ENCODE measurements around the gene DLG2. TPM values are rescaled to one million over a fixed set of nuclear protein-coding genes. Genes with fewer than 3 reads are reported as not detected.
A peak's percentile ranks its signal among the peaks of the same experiment; 100 is the strongest.

The DLG2 gene
- total RNA-seq, 1 experiment from 2014 or later: 1.8 TPM

DNA sequence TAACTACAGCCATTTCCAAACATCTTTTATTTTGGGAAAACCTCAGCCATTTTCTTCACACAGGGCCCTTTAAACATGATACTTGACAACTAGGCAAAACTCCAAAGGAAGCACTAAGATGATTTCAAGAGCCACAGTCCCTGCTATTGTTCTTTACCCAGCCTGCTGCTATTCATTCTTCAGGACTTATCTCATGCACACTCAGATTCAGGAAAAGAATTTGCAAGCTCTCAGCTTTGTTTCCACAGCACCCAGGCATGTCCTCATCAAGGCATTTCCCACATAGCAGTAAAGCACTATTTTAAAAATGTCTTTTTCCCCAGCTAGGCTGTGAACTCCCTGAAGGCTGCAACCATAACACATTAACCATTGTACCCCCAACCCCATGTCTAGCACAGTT is 1731.6 kb downstream of the DLG2 start:
- DNase-seq: peak; percentile 2
- no peak overlapping the region for H3K4me3 ChIP-seq (ENCODE audit: insufficient read depth, low read depth, low read length)
- H3K36me3 ChIP-seq (replicated peaks; ENCODE audit: control insufficient read depth, insufficient read depth, low read length): no peaks in the 10 kb centered on the region
- H3K27me3 ChIP-seq (ENCODE audit: control insufficient read depth, insufficient read depth, low read length): no peaks in the 10 kb centered on the region

DNA sequence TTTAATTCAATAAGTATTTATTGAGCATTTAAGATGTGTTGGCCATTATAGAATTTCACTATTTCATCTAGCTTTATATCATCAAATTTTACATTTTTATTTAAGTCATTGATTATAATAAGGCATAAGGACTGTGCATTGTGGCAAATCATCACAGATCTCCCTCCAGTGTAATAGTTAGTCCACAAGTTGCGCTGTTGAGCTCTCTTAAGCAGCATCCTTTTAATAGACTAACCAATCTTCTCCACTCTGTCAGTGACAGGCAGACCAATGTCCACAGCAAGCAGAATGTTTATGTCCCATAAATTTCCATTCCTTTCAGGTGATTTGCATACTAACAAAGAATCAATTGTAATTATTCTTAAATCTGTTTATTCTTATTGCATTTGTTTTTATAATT is 1745.7 kb downstream of the DLG2 start:
- no peak for DNase-seq
- Histone ChIP-seq H3K36me3 (replicated peaks; ENCODE audit: control insufficient read depth, insufficient read depth, low read length) (no peaks in the 10 kb centered on the region), H3K27me3 (ENCODE audit: control insufficient read depth, insufficient read depth, low read length) (no peaks in the 10 kb centered on the region), H3K4me3 (ENCODE audit: insufficient read depth, low read depth, low read length) (no peak overlapping the region)

DNA sequence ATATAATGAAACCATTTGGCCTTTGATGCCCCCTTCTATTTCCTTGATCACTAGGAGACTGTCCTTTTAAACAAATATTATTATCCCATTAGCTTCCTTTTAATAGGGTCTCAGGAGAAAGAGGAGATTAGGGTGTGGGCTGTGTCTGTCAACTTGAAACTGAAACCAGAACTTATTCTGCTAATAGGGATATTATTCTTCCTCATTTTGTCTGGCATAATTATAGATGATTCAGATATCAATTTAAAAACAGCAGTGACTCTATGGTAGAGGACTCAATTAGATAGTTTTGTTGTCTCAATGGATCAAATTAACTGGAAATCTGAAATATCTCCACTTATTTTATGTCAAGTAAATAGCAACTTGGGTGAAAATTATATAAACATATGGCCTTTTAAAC is 1756.1 kb downstream of the DLG2 start:
- Histone ChIP-seq H3K27me3 (ENCODE audit: control insufficient read depth, insufficient read depth, low read length) (no peaks in the 10 kb centered on the region), H3K36me3 (replicated peaks; ENCODE audit: control insufficient read depth, insufficient read depth, low read length) (no peaks in the 10 kb centered on the region), H3K4me3 (ENCODE audit: insufficient read depth, low read depth, low read length) (no peak overlapping the region)
- DNase-seq: no peak

DNA sequence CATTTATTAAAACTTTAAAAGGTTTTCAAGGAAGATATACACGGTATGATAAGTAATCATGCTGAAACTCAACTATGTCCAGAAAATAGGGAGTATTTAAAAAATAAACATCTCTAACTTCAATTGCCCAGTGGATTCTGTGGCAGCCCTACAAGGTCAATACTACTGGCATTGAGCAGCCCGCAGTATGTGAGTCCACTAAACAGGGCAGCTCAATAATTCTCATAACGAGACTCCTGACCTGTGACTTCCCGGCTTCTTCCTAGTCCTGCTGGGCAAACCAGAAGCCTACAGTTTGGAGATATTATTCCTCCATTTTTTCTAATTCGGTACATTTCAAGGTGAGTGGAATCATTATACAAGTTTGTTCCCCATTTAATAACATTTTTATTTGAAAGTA is 1760.5 kb downstream of the DLG2 start:
- Histone ChIP-seq H3K27me3 (ENCODE audit: control insufficient read depth, insufficient read depth, low read length) (no peaks in the 10 kb centered on the region), H3K4me3 (ENCODE audit: insufficient read depth, low read depth, low read length) (no peak overlapping the region), H3K36me3 (replicated peaks; ENCODE audit: control insufficient read depth, insufficient read depth, low read length) (no peaks in the 10 kb centered on the region)
- DNase-seq: no peak

DNA sequence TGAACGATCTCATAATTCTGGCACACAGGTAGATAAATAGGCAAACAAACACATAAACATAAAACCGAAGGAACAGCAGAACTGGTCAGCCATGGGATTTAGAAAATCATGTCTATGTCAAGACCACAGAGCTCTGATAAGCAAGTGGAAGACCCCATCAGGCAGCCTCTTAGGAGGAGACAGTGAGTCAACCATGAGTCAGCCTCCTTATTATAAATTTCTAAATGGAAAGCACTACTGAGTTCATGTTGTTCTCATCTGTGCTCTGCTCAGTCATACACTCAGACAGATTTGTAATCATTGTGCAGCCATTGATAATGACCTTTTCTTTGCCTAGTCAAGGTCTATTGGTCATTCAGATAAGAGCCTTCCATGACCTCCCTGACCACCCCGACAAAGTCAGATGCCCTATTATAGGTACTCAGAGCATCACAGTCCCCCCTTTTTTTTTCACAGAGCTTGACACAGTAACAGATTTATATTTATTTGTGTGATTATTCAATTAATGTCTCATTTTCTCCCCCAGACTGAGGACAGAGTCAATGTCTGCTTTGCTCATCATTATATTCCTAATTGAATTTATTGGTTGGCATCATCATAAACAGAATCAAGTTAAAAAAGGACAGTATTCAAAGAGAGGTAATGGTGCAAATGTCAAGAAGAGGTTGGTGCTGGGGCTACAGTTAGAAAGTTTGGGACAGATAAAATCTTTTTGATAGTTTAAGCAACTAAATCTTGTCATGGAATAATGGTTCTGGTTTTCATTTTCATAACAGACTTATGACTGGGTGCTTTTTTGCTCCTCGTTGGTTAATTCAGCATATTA is 1761.3 kb downstream of the DLG2 start:
- no peak for DNase-seq
- Histone ChIP-seq H3K27me3 (ENCODE audit: control insufficient read depth, insufficient read depth, low read length) (no peaks in the 10 kb centered on the region), H3K4me3 (ENCODE audit: insufficient read depth, low read depth, low read length) (no peak overlapping the region), H3K36me3 (replicated peaks; ENCODE audit: control insufficient read depth, insufficient read depth, low read length) (no peaks in the 10 kb centered on the region)

DNA sequence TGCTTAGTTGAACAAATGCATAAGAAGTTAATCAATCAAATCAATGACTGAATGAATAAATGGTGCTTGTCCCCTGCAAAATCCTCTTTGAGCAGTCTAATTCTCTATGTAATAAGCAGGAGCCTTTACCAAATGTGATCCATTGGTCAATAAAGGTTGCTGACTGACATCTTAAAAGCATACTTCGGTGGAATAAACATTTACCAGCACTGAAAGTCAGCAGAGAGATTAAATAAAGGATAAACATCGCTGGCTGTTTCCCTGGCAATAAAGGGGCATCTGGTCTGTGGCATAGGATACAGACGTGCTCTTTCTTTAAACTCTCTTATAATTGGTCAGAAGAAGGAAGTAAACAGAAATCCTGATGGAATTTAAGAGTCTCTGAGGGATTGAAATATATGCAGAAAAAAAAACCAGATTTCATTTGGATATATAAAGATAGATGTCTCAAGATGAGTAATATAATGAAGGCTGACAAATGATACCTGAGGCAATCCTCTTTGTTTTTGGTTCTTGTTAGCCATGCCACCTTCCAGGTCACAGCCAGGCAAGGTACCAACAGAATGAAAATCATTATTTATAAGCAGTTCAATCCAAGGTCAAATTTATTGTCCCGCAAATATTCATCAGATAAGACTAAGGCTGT is 1762.6 kb downstream of the DLG2 start:
- Histone ChIP-seq H3K4me3 (ENCODE audit: insufficient read depth, low read depth, low read length) (no peak overlapping the region), H3K36me3 (replicated peaks; ENCODE audit: control insufficient read depth, insufficient read depth, low read length) (no peaks in the 10 kb centered on the region), H3K27me3 (ENCODE audit: control insufficient read depth, insufficient read depth, low read length) (no peaks in the 10 kb centered on the region)
- no peak for DNase-seq

DNA sequence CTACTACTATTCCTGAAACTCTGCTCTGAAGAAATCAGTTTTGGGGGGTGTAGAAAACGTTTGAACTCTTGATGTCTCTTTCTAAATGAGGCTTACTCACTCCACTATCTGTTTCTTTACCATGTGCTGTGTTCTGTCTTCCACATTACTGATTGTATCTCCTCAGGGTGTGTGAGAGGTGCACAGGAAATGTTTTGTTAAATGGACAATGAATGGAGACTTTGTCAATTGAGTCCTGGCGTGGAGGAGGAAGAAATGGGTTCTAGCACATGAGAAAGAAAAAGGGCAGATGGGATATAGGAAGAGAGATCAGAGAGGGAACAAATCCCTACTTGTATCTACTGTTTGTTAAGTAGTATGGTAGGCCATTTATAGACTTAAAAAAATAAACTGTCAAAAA is 1763.9 kb downstream of the DLG2 start:
- Histone ChIP-seq H3K36me3 (replicated peaks; ENCODE audit: control insufficient read depth, insufficient read depth, low read length) (no peaks in the 10 kb centered on the region), H3K4me3 (ENCODE audit: insufficient read depth, low read depth, low read length) (no peak overlapping the region), H3K27me3 (ENCODE audit: control insufficient read depth, insufficient read depth, low read length) (no peaks in the 10 kb centered on the region)
- DNase-seq: no peak

DNA sequence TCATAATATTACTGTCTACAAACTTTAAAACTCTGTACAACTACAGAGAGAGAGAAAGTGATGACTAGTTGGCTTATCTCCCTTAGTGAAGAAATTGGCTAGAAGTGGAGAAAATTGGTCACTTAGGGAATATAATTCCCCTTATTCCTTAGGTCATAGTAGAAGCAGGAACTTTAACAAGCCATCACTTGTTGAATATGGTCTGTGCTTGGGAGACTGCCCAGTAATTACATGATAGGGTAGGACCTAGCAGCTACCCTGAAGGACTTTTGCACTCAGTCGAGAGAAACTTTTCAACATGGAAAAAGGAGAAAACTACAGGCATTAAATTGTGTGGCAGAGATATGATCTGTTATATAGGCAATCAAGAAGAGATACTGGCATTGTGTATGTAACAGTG is 1764.5 kb downstream of the DLG2 start:
- Histone ChIP-seq H3K4me3 (ENCODE audit: insufficient read depth, low read depth, low read length) (no peak overlapping the region), H3K36me3 (replicated peaks; ENCODE audit: control insufficient read depth, insufficient read depth, low read length) (no peaks in the 10 kb centered on the region), H3K27me3 (ENCODE audit: control insufficient read depth, insufficient read depth, low read length) (no peaks in the 10 kb centered on the region)
- no peak for DNase-seq

DNA sequence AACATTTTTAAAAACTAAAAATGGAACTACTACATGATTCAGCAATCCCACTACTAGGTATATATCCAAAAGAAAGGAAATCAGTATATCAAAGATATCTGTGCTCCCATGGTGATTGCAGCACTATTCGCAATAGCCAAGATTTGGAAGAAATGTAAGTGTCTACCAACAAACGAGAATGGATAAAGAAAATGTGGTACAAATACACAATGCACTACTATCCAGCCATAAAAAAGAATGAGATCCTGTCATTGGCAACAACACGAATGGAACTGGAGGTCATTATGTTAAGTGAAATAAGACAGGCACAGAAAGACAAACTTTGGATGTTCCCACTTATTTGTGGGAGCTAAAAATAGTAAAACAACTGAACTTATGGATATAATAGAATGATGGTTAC is 1765.1 kb downstream of the DLG2 start:
- Histone ChIP-seq H3K27me3 (ENCODE audit: control insufficient read depth, insufficient read depth, low read length) (no peaks in the 10 kb centered on the region), H3K4me3 (ENCODE audit: insufficient read depth, low read depth, low read length) (no peak overlapping the region), H3K36me3 (replicated peaks; ENCODE audit: control insufficient read depth, insufficient read depth, low read length) (no peaks in the 10 kb centered on the region)
- DNase-seq: no peak

DNA sequence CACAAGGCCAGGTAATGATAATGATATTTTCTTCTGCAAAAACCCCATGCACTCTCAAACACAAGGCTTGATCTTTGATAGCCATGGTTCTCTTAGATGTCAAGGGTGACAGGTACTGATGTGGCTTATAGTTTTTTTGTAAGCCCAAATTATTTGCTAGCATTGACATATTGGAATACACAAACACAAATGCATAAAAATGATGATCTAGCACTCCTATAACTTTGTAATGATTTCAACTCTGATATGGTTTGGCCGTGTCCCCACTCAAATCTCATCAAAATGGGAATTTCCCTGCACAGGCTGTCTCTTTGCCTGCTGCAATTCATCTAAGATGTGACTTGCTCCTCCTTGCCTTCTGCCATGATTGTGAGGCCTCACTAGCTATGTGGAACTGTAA is 1768.5 kb downstream of the DLG2 start:
- H3K4me3 ChIP-seq (ENCODE audit: insufficient read depth, low read depth, low read length): no peak overlapping the region
- no peaks in the 10 kb centered on the region for H3K27me3 ChIP-seq (ENCODE audit: control insufficient read depth, insufficient read depth, low read length)
- DNase-seq: no peak
- no peaks in the 10 kb centered on the region for H3K36me3 ChIP-seq (replicated peaks; ENCODE audit: control insufficient read depth, insufficient read depth, low read length)

DNA sequence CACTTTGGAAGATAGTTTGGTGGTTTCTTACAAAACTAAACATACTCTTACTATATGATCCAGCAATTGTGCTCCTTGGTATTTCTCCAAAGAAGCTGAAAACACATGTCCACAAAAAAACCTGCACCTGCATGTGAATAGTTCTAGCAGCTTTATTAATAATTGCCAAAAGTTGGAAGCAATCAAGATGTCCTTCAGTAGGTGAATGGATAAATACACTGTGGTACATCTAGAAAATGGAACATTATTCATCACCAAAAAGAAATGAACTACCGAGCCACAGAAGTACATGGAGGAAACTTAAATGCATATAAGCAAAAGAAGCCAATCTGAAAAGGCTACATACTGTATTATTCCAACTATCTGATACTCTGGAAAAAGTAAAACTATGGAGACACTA is 1771.9 kb downstream of the DLG2 start:
- H3K36me3 ChIP-seq (replicated peaks; ENCODE audit: control insufficient read depth, insufficient read depth, low read length): no peaks in the 10 kb centered on the region
- no peaks in the 10 kb centered on the region for H3K27me3 ChIP-seq (ENCODE audit: control insufficient read depth, insufficient read depth, low read length)
- DNase-seq: no peak
- H3K4me3 ChIP-seq (ENCODE audit: insufficient read depth, low read depth, low read length): no peak overlapping the region

DNA sequence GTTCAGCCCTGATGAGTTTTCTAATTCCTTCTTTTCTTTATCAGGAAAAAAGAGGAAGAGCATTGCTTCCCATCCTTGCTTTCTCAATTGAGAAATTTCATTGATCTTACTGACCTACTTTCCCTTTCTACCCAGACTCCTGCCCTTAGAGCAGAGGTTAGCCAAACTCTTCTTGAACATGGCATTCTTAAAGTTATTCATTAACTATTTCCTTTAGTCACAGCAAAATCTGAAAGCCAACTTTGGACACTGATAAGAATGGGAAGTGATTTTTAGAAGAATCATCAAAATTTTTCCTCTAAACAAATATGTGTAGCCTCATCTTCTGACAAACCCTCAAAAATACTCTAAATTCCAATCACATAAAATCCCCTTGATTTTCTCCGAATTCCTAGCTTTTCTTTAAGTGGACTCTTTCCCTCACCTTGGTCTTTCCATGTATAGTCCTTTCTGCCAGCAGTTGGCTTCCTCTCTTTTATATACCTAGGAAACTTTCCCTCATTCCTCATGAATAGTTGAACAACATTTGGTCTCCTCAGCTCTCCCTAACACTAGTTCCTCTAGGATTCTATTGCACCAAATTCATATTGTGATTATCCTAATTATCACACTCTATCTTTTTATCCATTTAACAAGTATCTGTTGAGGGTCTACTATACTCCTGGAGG is 1774.2 kb downstream of the DLG2 start:
- Histone ChIP-seq H3K27me3 (ENCODE audit: control insufficient read depth, insufficient read depth, low read length) (no peaks in the 10 kb centered on the region), H3K4me3 (ENCODE audit: insufficient read depth, low read depth, low read length) (no peak overlapping the region), H3K36me3 (replicated peaks; ENCODE audit: control insufficient read depth, insufficient read depth, low read length) (no peaks in the 10 kb centered on the region)
- DNase-seq: no peak

DNA sequence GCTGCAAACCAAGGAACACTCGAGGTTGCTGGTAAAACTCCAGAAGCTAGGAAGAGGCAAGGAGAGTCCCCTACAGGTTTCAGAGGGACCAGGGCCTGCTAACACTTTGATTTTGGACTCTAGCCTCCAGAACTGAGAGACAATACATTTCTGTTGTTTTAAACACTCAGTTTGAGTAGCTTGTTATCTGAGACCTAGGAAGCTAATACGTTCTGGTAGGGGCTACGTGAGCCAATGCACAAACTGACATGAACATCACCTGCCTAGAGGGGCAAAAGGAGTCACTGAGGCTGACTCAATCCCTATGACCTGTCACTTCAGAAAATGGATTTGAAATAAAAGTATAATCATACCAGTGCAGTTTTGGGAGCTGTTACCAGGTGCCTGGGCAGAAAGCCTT is 1775.1 kb downstream of the DLG2 start:
- DNase-seq: no peak
- H3K36me3 ChIP-seq (replicated peaks; ENCODE audit: control insufficient read depth, insufficient read depth, low read length): no peaks in the 10 kb centered on the region
- no peak overlapping the region for H3K4me3 ChIP-seq (ENCODE audit: insufficient read depth, low read depth, low read length)
- no peaks in the 10 kb centered on the region for H3K27me3 ChIP-seq (ENCODE audit: control insufficient read depth, insufficient read depth, low read length)

DNA sequence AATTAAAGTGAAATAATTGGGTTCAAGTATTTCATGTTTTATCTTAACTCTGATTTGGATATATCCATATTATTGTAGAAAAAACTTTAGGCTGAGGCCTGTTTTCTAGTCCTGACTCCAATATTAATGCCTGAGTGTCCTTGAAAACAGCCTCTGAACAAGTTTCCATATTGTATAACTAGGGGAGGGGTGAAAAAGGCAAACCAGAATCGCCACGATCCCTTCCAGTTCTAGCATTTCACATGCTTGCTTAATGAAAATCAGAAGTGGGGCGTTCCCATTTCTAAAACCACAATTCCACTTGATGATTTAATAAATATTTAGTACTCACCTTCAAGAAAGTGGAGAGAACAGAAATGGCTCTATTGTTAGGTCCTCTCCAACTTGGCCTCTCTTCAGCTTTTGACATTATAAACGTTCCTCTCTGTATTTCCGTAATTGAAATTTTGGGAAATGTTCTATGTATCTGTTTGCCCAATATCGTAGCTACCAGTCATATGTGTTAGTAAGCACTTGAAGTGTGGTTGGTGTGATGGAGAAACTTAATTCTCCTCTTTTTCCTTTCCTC is 1779.6 kb downstream of the DLG2 start:
- Histone ChIP-seq H3K36me3 (replicated peaks; ENCODE audit: control insufficient read depth, insufficient read depth, low read length) (no peaks in the 10 kb centered on the region), H3K27me3 (ENCODE audit: control insufficient read depth, insufficient read depth, low read length) (no peaks in the 10 kb centered on the region), H3K4me3 (ENCODE audit: insufficient read depth, low read depth, low read length) (no peak overlapping the region)
- no peak for DNase-seq

DNA sequence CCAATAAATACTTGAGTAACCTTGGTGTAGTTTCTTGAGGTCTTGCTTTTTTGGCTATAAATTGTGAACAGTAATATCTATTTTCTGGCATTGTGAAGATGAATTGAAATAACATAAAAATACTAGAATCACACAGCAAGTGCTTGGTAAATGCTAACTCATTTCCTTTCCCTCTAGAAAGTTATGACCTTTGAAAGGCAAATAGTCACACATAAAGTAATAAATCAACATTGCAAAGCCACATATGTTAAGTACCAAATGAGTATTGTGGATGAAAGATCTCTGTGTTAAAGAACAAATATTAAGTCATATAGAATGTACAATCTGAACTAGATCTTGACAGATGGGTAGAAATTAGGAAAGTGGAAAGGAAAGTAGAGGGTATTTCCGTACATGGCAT is 1781.3 kb downstream of the DLG2 start:
- DNase-seq: no peak
- Histone ChIP-seq H3K27me3 (ENCODE audit: control insufficient read depth, insufficient read depth, low read length) (no peaks in the 10 kb centered on the region), H3K36me3 (replicated peaks; ENCODE audit: control insufficient read depth, insufficient read depth, low read length) (no peaks in the 10 kb centered on the region), H3K4me3 (ENCODE audit: insufficient read depth, low read depth, low read length) (no peak overlapping the region)

Data from H7 (cell line).